ENCODE data around the gene PARD3.
A peak's percentile ranks its signal among the peaks of the same experiment; 100 is the strongest.

PARD3 gene

GRCh38 chr10:34762603-34763299, 52.3 kb downstream of the PARD3 start:
- peak; percentile 3 for TF ChIP-seq CTCF (IDR thresholded peaks at IDR 0.05; ENCODE audit: insufficient read depth, low read length, poor library complexity, severe bottlenecking)
- Histone ChIP-seq H3K27me3 (replicated peaks; ENCODE audit: control insufficient read depth, insufficient read depth, low read length) (no peaks in the 10 kb centered on the region), H3K4me3 (replicated peaks; ENCODE audit: low read depth, low read length) (no peak overlapping the region), H3K36me3 (ENCODE audit: control insufficient read depth, insufficient read depth, low read length) (no peaks in the 10 kb centered on the region)
- DNase-seq (ENCODE audit: extremely low read depth, insufficient read length): no peak

DNA sequence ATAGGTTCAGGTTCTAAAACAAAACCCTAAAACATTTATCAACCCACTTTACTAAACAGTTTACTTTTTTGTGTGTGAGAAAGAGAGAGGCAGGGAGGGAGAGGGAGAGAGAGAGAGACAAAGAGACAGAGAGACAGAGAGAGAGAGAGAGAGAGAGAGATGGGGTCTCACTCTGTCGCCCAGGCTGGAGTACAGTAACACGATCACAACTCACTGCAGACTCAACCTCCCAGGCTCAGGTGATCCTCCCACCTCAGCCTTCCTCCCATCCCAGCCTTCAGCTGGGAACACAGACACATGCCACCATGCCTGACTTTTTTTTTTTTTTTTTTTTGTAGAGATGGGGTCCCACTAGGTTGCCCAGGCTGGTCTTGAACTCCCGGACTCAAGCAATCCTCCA, 52.9 kb downstream of the PARD3 start:
- no peak for DNase-seq (ENCODE audit: extremely low read depth, insufficient read length)
- no peak for TF ChIP-seq CTCF (IDR thresholded peaks at IDR 0.05; ENCODE audit: insufficient read depth, low read length, poor library complexity, severe bottlenecking)
- Histone ChIP-seq H3K4me3 (replicated peaks; ENCODE audit: low read depth, low read length) (no peak overlapping the region), H3K27me3 (replicated peaks; ENCODE audit: control insufficient read depth, insufficient read depth, low read length) (no peaks in the 10 kb centered on the region), H3K36me3 (ENCODE audit: control insufficient read depth, insufficient read depth, low read length) (no peaks in the 10 kb centered on the region)

GRCh38 chr10:34761453-34761852, 53.6 kb downstream of the PARD3 start:
- Histone ChIP-seq H3K27me3 (replicated peaks; ENCODE audit: control insufficient read depth, insufficient read depth, low read length) (no peaks in the 10 kb centered on the region), H3K36me3 (ENCODE audit: control insufficient read depth, insufficient read depth, low read length) (no peaks in the 10 kb centered on the region), H3K4me3 (replicated peaks; ENCODE audit: low read depth, low read length) (no peak overlapping the region)
- no peak for TF ChIP-seq CTCF (IDR thresholded peaks at IDR 0.05; ENCODE audit: insufficient read depth, low read length, poor library complexity, severe bottlenecking)
- DNase-seq (ENCODE audit: extremely low read depth, insufficient read length): no peak

DNA sequence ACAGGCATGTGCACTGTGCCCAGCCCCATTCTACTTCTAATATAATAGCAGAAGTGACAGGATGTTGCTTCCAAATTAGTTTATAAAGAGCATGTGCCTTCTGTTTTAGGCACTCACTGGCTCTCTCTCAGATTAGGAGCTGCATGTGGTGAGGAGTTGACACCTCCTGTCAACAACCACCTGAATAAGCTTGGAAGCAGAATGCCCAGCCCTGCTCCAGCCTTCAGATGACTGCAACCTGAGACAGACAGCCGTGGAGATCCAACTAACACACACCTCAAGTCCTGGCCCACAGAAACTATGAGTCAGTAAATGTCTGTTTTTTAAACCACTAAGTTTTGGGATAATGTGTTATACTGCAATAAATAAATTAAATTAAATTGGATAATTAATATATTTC, 54.5 kb downstream of the PARD3 start:
- H3K27me3 ChIP-seq (replicated peaks; ENCODE audit: control insufficient read depth, insufficient read depth, low read length): no peaks in the 10 kb centered on the region
- no peak for DNase-seq (ENCODE audit: extremely low read depth, insufficient read length)

DNA sequence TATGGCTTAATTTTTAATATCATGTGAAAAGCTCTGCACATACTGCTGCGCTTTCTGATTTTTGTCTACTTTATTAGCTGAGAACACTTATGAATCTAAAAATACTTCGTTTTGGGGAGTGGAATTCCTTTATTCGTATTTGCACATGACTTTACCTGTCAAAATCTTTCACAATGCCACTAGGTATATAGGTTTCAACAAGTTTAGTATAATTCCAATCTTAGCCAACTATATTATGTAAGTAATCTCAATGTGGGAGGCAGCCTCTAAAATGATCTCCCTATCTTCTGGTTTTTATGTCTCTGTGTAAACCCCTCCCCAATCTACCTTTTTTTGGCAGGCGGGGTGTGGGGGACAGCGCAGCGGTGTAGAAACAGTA, 55.3 kb downstream of the PARD3 start:
- no peak overlapping the region for H3K4me3 ChIP-seq (replicated peaks; ENCODE audit: low read depth, low read length)
- no peaks in the 10 kb centered on the region; the same call in 1 of the 2 replicates for H3K27me3 ChIP-seq (replicated peaks; ENCODE audit: control insufficient read depth, insufficient read depth, low read length)
- no peak for TF ChIP-seq CTCF (IDR thresholded peaks at IDR 0.05; ENCODE audit: insufficient read depth, low read length, poor library complexity, severe bottlenecking)
- DNase-seq (ENCODE audit: extremely low read depth, insufficient read length): no peak
- H3K36me3 ChIP-seq (ENCODE audit: control insufficient read depth, insufficient read depth, low read length): no peaks in the 10 kb centered on the region

More for the DNA sequence above, 54.5 kb downstream of the PARD3 start:
- TF ChIP-seq CTCF (IDR thresholded peaks at IDR 0.05; ENCODE audit: insufficient read depth, low read length, poor library complexity, severe bottlenecking): no peak
- no peaks in the 10 kb centered on the region for H3K36me3 ChIP-seq (ENCODE audit: control insufficient read depth, insufficient read depth, low read length)
- no peak overlapping the region for H3K4me3 ChIP-seq (replicated peaks; ENCODE audit: low read depth, low read length)

Measured in GM06990 (cell line).